Nephron (organoid): Measurements from ENCODE around the gene RILPL1.

ENCODE experiments used
- H3K27ac Mint-ChIP-seq, 3 experiments: 2 replicates each; pipeline ENCODE4 v1.8.0; 2020; ENCODE audit warnings: mixed read lengths in 3 of 3, mild to moderate bottlenecking in 2 of 3, moderate library complexity in 1 of 3
- H3K27me3 Mint-ChIP-seq: 2 replicates; pipeline ENCODE4 v1.8.0; 2021; ENCODE audit warnings: low read depth, mild to moderate bottlenecking, moderate library complexity, mixed read lengths
- H3K36me3 Mint-ChIP-seq: 2 replicates; pipeline ENCODE4 v1.8.0; 2020; ENCODE audit warnings: low read depth, mixed read lengths
- H3K4me1 Mint-ChIP-seq: 2 replicates; pipeline ENCODE4 v1.8.0; 2020; ENCODE audit warnings: mixed read lengths
- H3K4me3 Mint-ChIP-seq, 3 experiments: 2 replicates each; pipeline ENCODE4 v1.8.0; 2020; ENCODE audit warnings: mild to moderate bottlenecking in 3 of 3, mixed read lengths in 3 of 3, moderate library complexity in 2 of 3
- H3K9me3 Mint-ChIP-seq: 2 replicates; pipeline ENCODE4 v1.8.0; 2020; ENCODE audit warnings: mixed read lengths
- CTCF ChIP-seq, 3 experiments: fragments of 200-600 bp; sonication (generic); IDR thresholded peaks; one replicate each; pipeline ENCODE4 v1.5.0; 2021; ENCODE audit warnings: antibody characterized with exemption in 3 of 3; ENCODE audit not compliant: unreplicated experiment in 3 of 3

Gene RILPL1

GRCh38 chr12:123513805-123514204, 19.7 kb downstream of the RILPL1 start:
- Mint-ChIP-seq H3K4me3 (no peak overlapping the region), H3K36me3 (peaks cover 33% of the 10 kb centered on the region), H3K27ac (no peak overlapping the region), H3K4me1 (no peaks in the 10 kb centered on the region), H3K9me3 (no peaks in the 10 kb centered on the region), H3K27me3 (no peaks in the 10 kb centered on the region)
- no peak for TF ChIP-seq CTCF (IDR thresholded peaks at IDR 0.05; ENCODE audit: unreplicated experiment in 3 of 3)

GRCh38 chr12:123512838-123513665, 20.5 kb downstream of the RILPL1 start:
- H3K27ac Mint-ChIP-seq, result no peak overlapping the region
- H3K4me3 Mint-ChIP-seq, result no peak overlapping the region
- H3K4me1 Mint-ChIP-seq, result no peaks in the 10 kb centered on the region
- no peaks in the 10 kb centered on the region for H3K27me3 Mint-ChIP-seq
- H3K9me3 Mint-ChIP-seq, result no peaks in the 10 kb centered on the region
- H3K36me3 Mint-ChIP-seq, result peaks cover 26% of the 10 kb centered on the region
- no peak for TF ChIP-seq CTCF (IDR thresholded peaks at IDR 0.05; ENCODE audit: unreplicated experiment in 3 of 3)

- no peak for TF ChIP-seq CTCF (IDR thresholded peaks at IDR 0.05; ENCODE audit: unreplicated experiment in 3 of 3)
- H3K4me3 Mint-ChIP-seq, result no peak overlapping the region
- H3K4me1 Mint-ChIP-seq, result no peaks in the 10 kb centered on the region
- H3K27me3 Mint-ChIP-seq, result no peaks in the 10 kb centered on the region
- H3K36me3 Mint-ChIP-seq, result peaks cover 40% of the 10 kb centered on the region
- no peaks in the 10 kb centered on the region for H3K9me3 Mint-ChIP-seq
- no peak overlapping the region for H3K27ac Mint-ChIP-seq
Measured at GRCh38 chr12:123506843-123507236, 26.7 kb downstream of the RILPL1 start.

GRCh38 chr12:123506059-123506842, 27.3 kb downstream of the RILPL1 start:
- Mint-ChIP-seq H3K4me3 (no peak overlapping the region), H3K27me3 (no peaks in the 10 kb centered on the region), H3K9me3 (no peaks in the 10 kb centered on the region), H3K36me3 (peaks cover 42% of the 10 kb centered on the region), H3K27ac (no peak overlapping the region), H3K4me1 (no peaks in the 10 kb centered on the region)
- TF ChIP-seq CTCF (IDR thresholded peaks at IDR 0.05; ENCODE audit: unreplicated experiment in 3 of 3), result no peak

- Mint-ChIP-seq H3K4me1 (no peaks in the 10 kb centered on the region), H3K9me3 (no peaks in the 10 kb centered on the region), H3K4me3 (no peak overlapping the region), H3K27ac (no peak overlapping the region), H3K27me3 (no peaks in the 10 kb centered on the region), H3K36me3 (peaks cover 54% of the 10 kb centered on the region)
- no peak for TF ChIP-seq CTCF (IDR thresholded peaks at IDR 0.05; ENCODE audit: unreplicated experiment in 3 of 3)
Measured at GRCh38 chr12:123502163-123502704, 31.3 kb downstream of the RILPL1 start.
